Sciatic nerve (tissue), 1 donor: ENCODE measurements around the gene CUL4B. TPM values are rescaled to one million over a fixed set of nuclear protein-coding genes. Genes with fewer than 3 reads are reported as not detected.

Experiments used
- total RNA-seq: library from RNA; stranded (reverse); fragmentation: NEBNext Ultra II Directional; extraction: Animal tissue kit (Norgen Biotek cat#: 25700); gene quantifications from one replicate; pipeline ENCODE4 v1.2.1, GENCODE V29; 2021
- donor health status: DM: no; HTN: no; CAD: no.

Gene CUL4B
- total RNA-seq, 1 donor from 2014 or later = 38.2 TPM

Other genes with a start within 250 kb of the CUL4B start
- 16.4 TPM for gene TMEM255A, start 249.5 kb downstream of the CUL4B start, total RNA-seq
- not detected for gene ATP1B4, start 198.9 kb downstream of the CUL4B start, total RNA-seq
- gene LAMP2, start 91.7 kb downstream of the CUL4B start, total RNA-seq = 116 TPM
- gene MCTS1, start 43.1 kb upstream of the CUL4B start, total RNA-seq = 28.7 TPM
- 14.7 TPM for gene C1GALT1C1, start 69.1 kb upstream of the CUL4B start, total RNA-seq